Stimulated activated CD8-positive, alpha-beta memory T cell treated with anti-CD3 and anti-CD28 coated beads, Interleukin-4, amount 100 ng/mL, for 1 hour (primary cell): ENCODE measurements around the gene SDF2L1.
"Not testable (repeated sequence)": the region's sequence is repeated elsewhere in the genome, so short reads cannot be mapped to it uniquely, and the experiment has no call there.

Source experiments
- DNase-seq, 2 donors: peaks; one replicate each; pipeline ENCODE4 v3.0.0-alpha.2; 2020; ENCODE audit warnings: low read depth in 2 of 2, low spot score in 1 of 2

The SDF2L1 gene

GRCh38 chr22:21686193-21686608 lies 44.1 kb downstream of the SDF2L1 start:
- DNase-seq: no peak

GRCh38 chr22:21686634-21687393 lies 44.7 kb downstream of the SDF2L1 start:
- DNase-seq: no peak

- no peak for DNase-seq
These were observed 45.7 kb downstream of the SDF2L1 start for GRCh38 chr22:21687685-21688259.

GRCh38 chr22:21688341-21688705 lies 46.2 kb downstream of the SDF2L1 start:
- no peak for DNase-seq

GRCh38 chr22:21688706-21689381 lies 46.7 kb downstream of the SDF2L1 start:
- DNase-seq: no peak

GRCh38 chr22:21690401-21690801 lies 48.3 kb downstream of the SDF2L1 start:
- no peak for DNase-seq

DNA sequence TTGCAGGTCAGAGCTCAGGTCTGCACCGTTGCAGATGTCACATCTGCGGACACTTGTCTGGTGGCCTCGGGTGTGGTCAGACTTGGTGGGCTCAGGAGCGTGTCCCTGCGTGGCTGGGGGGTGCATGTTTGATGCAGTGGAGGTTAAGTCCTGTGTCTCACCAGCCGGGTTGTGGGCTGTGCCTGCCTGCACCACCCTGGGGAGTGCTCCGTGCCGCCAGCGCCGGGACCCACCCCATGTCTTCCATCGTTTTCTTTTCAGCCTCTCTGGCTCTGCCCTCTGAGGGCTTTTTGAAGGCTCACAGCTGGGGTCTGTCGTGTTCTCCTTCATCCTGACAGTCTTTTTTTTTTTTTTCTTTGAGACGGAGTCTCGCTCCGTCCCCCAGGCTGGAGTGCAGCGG lies 49.7 kb downstream of the SDF2L1 start:
- DNase-seq: no peak

DNA sequence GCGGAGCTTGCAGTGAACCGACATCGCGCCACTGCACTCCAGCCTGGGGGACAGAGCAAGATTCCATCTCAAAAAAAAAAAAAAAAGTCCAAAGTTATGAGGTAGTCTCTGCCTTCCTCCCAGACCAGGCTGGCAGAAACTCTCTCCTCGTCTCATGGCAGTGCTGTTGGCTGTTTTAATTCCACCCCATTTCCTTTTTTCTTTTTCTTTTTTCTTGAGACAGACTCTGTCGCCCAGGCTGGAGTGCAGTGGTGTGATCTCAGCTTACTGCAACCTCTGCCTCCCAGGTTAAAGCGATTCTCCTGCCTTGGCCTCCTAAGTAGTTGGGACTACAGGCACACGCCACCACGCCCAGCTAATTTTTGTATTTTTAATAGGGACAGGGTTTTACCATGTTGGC lies 50.8 kb downstream of the SDF2L1 start:
- not testable (repeated sequence) for DNase-seq

DNA sequence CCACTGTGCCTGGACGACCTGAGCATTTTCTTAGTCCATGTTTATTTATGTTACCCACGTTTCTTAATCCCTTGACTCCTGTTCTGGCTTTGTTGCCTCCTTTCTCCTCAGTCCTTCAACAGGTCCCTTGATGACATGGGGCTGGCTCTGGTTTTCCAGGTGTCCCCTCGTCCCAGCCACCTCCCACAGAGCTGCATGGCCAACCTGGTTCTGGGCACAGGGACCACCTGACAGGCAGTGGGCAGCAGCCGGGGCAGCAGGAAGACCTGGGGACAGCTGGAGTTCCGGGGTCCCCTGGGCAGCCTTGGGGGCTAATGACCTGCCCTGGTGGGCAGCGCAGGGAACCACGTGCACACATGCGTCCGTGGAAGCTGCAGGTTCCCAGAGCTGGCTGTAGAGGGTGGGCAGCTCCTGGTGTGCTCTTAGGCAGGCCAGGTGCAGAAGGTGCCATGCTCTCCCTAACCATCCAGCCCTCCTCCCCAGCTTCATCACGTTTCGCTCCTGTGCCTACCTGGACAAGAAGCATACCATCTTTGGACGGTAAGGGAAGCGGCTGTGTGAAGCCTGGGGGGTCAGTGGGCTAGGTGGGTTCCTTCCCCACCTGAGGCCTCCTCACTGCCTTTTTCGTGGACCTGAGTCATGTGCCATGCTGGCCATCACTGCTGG lies 51.4 kb downstream of the SDF2L1 start:
- DNase-seq: no peak
